Duodenal mucosa (tissue), 2 donors: ENCODE data around the gene XK.
"Not testable (repeated sequence)": the region's sequence is repeated elsewhere in the genome, so short reads cannot be mapped to it uniquely, and the experiment has no call there.

ENCODE experiments used
- H3K27ac ChIP-seq: one replicate; pipeline ENCODE4 v1.7.0; 2013; ENCODE audit warnings: low read depth, low read length
- H3K27me3 ChIP-seq, 2 donors: one replicate each; pipeline ENCODE4 v1.7.0; 2013; ENCODE audit warnings: low read length in 2 of 2, control low read depth in 1 of 2; ENCODE audit not compliant: insufficient read depth in 2 of 2, control insufficient read depth in 1 of 2
- H3K36me3 ChIP-seq, 2 donors: one replicate each; pipeline ENCODE4 v1.7.0; 2013; ENCODE audit warnings: low read length in 2 of 2, control low read depth in 1 of 2; ENCODE audit not compliant: insufficient read depth in 2 of 2, control insufficient read depth in 1 of 2
- H3K4me1 ChIP-seq, 2 donors: one replicate each; pipeline ENCODE4 v1.7.0; 2013; ENCODE audit warnings: low read length in 2 of 2, control low read depth in 1 of 2; ENCODE audit not compliant: insufficient read depth in 2 of 2, control insufficient read depth in 1 of 2
- H3K4me3 ChIP-seq, 2 donors: one replicate each; pipeline ENCODE4 v1.7.0; 2013; ENCODE audit warnings: low read length in 2 of 2, low read depth in 1 of 2
- H3K9ac ChIP-seq, 2 donors: one replicate each; pipeline ENCODE4 v1.7.0; 2013; ENCODE audit warnings: low read length in 2 of 2, low read depth in 1 of 2
- H3K9me3 ChIP-seq, 2 donors: one replicate each; pipeline ENCODE4 v1.7.0; 2013; ENCODE audit warnings: low read length in 2 of 2, control low read depth in 1 of 2; ENCODE audit not compliant: control insufficient read depth in 1 of 2

Gene XK, protein sequence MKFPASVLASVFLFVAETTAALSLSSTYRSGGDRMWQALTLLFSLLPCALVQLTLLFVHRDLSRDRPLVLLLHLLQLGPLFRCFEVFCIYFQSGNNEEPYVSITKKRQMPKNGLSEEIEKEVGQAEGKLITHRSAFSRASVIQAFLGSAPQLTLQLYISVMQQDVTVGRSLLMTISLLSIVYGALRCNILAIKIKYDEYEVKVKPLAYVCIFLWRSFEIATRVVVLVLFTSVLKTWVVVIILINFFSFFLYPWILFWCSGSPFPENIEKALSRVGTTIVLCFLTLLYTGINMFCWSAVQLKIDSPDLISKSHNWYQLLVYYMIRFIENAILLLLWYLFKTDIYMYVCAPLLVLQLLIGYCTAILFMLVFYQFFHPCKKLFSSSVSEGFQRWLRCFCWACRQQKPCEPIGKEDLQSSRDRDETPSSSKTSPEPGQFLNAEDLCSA

DNA sequence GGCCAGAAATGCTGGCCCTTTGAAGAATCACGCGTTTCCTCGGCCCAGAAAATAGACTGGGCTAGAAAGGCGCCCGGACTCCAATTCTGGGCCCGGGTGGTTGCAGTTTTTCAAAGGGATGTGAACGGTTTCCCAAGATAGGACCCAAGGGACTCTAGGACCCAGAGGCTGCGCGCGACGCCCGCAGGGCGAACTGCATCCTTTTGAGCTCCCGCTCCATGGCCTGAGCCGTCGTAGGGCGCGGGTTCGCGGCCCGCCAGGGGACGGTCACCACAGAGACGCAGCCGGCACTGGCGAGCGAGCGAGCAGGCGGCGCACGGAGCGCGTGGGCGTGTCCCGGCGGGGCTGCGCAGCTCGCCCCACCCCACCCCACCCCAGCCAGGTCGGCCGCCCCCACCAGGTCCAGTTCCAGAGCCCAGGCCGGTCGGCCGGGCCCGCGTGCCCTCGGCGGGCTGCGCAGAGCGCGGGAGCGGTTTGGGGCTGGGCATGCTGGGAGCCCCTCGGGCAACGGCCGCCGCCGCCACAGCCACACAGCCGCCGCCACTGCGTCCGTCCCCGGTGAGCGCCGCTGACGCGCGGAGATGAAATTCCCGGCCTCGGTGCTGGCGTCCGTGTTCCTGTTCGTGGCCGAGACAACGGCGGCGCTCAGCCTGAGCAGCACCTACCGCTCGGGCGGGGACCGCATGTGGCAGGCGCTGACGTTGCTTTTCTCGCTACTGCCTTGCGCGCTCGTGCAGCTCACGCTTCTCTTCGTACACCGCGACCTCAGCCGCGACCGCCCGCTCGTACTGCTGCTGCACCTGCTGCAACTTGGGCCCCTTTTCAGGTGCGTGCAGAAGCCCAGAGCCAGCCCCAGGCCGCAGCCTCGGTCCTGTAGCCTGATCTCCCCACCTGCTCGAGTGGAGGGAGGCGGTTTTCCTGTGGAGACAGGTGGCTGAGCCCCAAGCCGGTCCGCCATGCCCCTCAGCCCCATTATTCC is at the start of gene XK:
TSS of gene XK (plus strand) at position 411 of the 979 bp plus-strand sequence. CDS start at position 582, 171 bp downstream.
- Histone ChIP-seq H3K4me1 (peaks cover 0 to 11% of the 10 kb centered on the region in 2 donors), H3K36me3 (no peaks in the 10 kb centered on the region), H3K27ac (peak within 1 kb of the TSS; percentile 81), H3K9me3 (no peaks in the 10 kb centered on the region), H3K27me3 (no peaks in the 10 kb centered on the region), H3K4me3 (peak within 1 kb of the TSS; percentile 62 to 68), H3K9ac (peak within 1 kb of the TSS; percentile 69 to 78)

DNA sequence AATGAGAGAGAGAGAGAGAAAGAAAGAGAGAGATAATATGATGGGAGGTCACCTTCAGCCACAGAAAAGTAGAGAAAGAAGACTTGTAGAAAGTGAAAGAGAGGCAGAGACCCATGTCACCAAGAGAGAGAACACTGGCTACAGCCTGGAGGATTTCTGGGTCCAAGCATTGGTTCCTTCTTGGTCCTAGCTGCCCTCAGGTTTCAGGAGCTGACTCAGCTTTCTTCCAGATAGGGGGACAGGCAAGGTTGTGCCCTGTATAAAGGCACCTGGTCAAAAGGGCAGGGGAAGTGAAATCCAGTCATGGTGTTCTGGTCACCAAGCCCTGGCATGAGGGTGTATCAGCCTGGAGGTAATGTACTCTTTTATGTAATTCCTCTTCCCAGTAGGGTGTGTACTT is 47.5 kb upstream of the XK start:
- no peak overlapping the region for H3K4me3 ChIP-seq
- no peak overlapping the region for H3K9ac ChIP-seq
- no peaks in the 10 kb centered on the region for H3K36me3 ChIP-seq
- H3K27ac ChIP-seq = no peak overlapping the region
- no peaks in the 10 kb centered on the region for H3K27me3 ChIP-seq
- no peaks in the 10 kb centered on the region for H3K9me3 ChIP-seq
- no peaks in the 10 kb centered on the region for H3K4me1 ChIP-seq

DNA sequence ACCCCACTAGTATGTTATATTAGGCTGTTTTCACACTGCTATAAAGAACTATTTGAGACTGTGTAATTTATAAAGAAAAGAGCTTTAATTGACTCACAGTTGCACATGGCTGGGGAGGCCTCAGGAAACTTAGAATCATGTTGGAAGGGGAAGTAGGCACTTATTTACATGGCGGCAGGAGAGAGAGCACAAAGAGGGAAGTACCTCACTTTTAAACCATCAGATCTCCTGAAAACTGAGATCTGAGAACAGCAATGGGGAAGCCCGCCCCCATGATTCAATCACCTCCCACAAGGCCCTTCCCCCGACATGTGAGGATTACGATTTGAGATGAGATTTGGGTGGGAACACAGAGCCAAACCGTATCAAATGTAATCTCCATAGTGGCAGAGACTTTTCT is 45.4 kb upstream of the XK start:
- Histone ChIP-seq H3K4me3 (no peak overlapping the region), H3K36me3 (no peaks in the 10 kb centered on the region), H3K27ac (no peak overlapping the region), H3K27me3 (no peaks in the 10 kb centered on the region), H3K4me1 (peaks cover 0 to 3% of the 10 kb centered on the region in 2 donors), H3K9ac (no peak overlapping the region), H3K9me3 (no peaks in the 10 kb centered on the region)

DNA sequence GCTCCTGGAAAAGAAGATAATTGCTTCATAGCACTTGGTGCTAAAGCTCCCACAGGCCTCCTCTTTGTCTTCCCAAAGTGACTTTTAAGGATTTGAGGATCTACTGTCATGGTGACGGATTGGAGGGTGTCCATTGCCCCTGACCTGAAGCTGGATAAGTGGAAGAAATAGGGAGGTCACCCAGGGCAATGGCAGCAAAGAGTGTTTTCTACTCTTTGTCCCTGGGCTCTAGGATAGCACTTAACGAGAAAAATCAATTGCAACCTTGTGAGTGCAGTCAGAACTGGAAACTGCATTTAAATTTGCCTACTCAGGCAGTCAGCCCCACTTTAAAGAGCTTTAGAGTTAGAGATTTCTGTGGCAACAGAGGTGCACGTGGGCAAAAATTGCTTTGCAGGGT is 43.7 kb upstream of the XK start:
- no peaks in the 10 kb centered on the region for H3K36me3 ChIP-seq
- no peak overlapping the region for H3K9ac ChIP-seq
- no peak overlapping the region for H3K27ac ChIP-seq
- H3K27me3 ChIP-seq = no peaks in the 10 kb centered on the region
- peaks cover 0 to 5% of the 10 kb centered on the region in 2 donors for H3K4me1 ChIP-seq
- H3K9me3 ChIP-seq = no peaks in the 10 kb centered on the region
- no peak overlapping the region for H3K4me3 ChIP-seq

DNA sequence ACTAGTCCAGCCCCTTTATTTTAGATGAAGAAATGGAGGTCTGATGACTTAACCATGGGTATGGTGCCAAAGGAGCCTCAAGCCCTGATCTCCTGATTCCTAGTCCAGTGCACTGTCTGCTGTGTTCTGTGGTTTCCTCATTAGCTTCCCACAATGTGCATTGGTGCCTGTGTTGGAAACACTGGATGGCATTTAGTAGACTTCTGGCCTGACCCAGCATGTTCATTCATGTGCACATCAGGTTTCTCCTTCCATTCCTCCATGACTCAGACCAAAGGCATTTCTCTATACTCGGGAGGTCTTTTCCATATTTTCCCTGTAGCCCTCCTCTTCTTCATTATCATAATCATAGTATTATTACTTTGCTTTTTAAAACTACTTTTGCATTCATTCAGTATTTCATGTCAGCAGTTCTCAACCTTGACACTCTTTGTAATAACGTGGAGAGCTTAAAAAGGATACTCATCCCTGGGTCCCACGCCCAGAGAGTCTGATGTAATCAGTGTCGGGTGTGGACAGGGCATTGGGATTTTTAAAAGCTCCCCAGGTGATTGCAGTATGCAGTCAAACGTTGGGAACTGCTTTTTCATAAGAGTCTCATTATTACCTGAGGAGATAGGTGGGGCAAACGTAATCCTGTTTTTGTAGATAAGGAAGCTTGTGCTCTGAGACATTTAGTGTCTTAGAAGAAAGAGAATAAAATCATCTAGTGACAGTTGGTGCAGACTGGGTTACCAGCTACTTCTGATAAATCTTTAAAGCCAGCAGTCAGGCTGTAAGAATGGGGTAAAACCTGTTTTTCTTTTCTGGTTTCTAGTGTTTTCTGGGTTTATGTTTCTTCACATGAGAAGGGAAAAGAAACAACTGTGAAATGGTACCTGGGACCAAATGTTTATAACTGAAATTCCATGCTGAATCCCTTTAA is 40.9 kb upstream of the XK start:
- Histone ChIP-seq H3K4me3 (no peak overlapping the region), H3K9ac (no peak overlapping the region), H3K36me3 (no peaks in the 10 kb centered on the region), H3K9me3 (no peaks in the 10 kb centered on the region), H3K27ac (no peak overlapping the region), H3K27me3 (no peaks in the 10 kb centered on the region), H3K4me1 (peaks cover 0 to 5% of the 10 kb centered on the region in 2 donors)

DNA sequence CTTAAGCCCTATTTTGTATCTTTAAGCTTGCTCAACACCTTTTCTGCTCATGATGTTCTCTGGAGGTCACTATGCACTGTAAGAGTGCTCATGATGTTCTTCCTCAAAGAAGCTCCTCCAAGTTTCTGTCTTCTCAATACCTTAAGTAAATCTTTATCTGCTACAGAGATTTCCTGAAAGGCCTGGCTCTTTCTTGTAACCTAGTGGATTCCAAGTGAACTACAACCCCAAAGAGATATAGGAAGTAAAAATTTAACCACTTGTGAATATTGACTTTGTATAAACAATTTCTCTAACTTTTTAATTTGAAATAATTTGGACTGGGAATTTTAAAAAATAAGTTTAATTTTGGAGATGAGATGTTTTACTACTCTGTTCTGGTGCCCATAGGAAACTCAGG is 39.3 kb upstream of the XK start:
- H3K9me3 ChIP-seq = no peaks in the 10 kb centered on the region
- H3K4me3 ChIP-seq = no peak overlapping the region
- H3K9ac ChIP-seq = no peak overlapping the region
- H3K27me3 ChIP-seq = no peaks in the 10 kb centered on the region
- no peaks in the 10 kb centered on the region for H3K36me3 ChIP-seq
- H3K4me1 ChIP-seq = peaks cover 0 to 5% of the 10 kb centered on the region in 2 donors
- H3K27ac ChIP-seq = no peak overlapping the region

DNA sequence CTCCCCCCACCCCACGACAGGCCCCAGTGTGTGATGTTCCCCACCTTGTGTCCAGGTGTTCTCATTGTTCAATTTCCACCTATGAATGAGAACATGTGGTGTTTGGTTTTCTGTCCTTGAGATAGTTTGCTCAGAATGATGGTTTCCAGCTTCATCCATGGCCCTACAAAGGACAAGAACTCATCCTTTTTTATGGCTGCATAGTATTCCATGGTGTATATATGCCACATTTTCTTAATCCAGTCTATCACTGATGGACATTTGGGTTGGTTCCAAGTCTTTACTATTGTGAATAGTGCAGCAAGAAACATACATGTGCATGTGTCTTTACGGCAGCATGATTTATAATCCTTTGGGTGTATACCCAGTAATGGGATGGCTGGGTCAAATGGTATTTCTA is 34.7 kb upstream of the XK start:
- not testable (repeated sequence) for H3K27me3 ChIP-seq, H3K36me3 ChIP-seq, H3K27ac ChIP-seq, H3K4me3 ChIP-seq, H3K9me3 ChIP-seq, H3K4me1 ChIP-seq, H3K9ac ChIP-seq

DNA sequence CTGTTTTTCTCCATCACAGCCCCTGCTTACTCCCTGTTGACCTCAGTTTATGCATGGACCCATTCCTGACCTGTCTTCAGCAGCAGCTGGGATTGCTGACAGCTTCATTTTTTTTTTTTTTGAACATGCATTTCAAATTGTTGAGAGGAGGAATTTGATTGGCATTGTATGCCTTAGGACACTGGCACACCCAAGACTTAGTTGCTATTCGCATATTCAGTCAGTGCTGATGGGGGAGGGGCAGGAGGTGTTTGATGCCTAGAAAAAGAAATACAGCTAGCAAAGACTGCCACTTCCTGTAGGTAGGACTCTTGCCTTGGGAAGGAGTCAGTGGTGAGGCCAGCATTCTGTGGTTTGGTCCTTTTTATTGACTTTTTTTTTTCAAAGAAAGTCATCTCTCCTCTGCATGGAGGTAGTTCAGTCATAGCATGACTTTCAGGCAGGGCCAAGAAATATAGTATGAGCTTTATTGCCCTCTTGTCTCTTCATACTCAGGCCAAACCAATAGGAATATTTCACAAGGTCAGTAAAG is 33.6 kb upstream of the XK start:
- Histone ChIP-seq H3K27me3 (no peaks in the 10 kb centered on the region), H3K9ac (no peak overlapping the region), H3K4me1 (no peaks in the 10 kb centered on the region), H3K36me3 (no peaks in the 10 kb centered on the region), H3K9me3 (no peaks in the 10 kb centered on the region), H3K4me3 (no peak overlapping the region), H3K27ac (no peak overlapping the region)

DNA sequence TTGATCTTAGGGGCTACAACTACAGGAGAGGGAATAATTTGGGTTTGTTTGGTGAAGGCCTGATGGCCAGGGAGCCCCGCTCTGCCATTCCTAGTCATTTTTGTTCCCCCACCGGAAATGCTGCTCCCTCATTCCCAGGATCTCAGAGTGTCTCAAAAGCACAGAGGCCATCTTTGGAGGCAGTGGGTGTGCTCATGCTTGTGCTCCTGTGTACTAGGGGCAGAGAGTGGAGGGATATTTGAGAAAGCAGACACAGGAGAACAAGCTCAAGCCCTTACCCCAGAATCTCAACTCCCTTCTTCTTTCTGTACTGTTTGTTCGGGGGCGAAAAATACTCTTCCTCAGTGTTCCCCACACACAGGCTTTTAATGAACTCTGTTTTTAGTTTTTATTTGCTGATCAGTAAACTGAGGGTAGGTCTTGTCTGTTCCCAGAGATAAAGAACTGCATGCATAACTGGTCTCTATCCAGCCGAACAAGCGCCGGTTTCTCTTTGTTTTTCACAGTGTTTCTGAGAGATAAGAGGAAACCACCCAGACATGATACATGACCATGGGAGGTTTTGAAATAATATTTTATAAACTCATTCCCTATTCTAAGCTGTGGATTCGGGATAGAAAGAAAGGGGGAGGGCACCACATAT is 32.9 kb upstream of the XK start:
- Histone ChIP-seq H3K9me3 (no peaks in the 10 kb centered on the region), H3K27me3 (no peaks in the 10 kb centered on the region), H3K4me1 (no peaks in the 10 kb centered on the region), H3K9ac (no peak overlapping the region), H3K4me3 (no peak overlapping the region), H3K36me3 (no peaks in the 10 kb centered on the region), H3K27ac (no peak overlapping the region)
